Measurements from ENCODE around the gene C7orf25. TPM values are rescaled to one million over a fixed set of nuclear protein-coding genes. Genes with fewer than 3 reads are reported as not detected.
A peak's percentile ranks its signal among the peaks of the same experiment; 100 is the strongest.
"Not testable (repeated sequence)": the region's sequence is repeated elsewhere in the genome, so short reads cannot be mapped to it uniquely, and the experiment has no call there.

C7orf25 gene
- total RNA-seq, 1 experiment from 2014 or later = 18.3 TPM

DNA sequence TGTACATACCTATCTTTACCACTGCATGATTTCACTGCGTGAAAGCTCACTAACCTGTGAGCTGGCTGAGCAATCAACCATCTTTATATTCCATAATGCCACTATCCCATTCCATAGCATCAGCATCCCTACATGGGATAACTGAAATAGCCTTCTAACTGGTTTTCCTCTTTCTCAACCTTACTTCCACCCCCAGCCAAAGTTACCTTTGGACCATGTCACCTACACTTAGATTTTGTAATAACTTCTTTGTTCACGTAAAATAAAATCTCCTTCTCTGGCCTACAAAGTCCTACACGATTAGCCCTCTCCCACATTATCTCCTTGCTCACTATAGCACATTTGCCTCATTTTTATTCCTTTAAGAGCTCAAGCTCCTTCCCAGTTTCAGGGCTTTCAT, 17.6 kb upstream of the C7orf25 start:
- no peak for DNase-seq (ENCODE audit: low read depth)

DNA sequence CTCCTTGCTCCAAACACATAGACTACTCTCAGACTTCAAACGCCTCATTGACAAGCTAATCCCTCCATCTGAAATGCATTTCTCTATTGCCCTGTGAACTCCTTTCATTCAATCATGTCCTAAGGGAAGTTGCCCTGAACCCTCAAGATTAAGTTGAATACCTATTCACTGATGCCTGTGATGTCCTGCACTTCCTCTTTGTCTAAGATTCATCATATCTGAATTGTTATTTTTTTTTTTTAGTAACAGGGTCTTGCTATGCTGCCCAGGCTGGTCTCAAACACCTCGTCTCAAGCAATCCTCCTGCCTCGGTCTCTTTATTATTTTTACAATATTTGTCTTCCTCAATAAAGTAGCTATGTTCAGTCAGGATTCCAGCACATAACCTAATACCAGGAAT, 16.9 kb upstream of the C7orf25 start:
- DNase-seq (ENCODE audit: low read depth) = no peak

DNA sequence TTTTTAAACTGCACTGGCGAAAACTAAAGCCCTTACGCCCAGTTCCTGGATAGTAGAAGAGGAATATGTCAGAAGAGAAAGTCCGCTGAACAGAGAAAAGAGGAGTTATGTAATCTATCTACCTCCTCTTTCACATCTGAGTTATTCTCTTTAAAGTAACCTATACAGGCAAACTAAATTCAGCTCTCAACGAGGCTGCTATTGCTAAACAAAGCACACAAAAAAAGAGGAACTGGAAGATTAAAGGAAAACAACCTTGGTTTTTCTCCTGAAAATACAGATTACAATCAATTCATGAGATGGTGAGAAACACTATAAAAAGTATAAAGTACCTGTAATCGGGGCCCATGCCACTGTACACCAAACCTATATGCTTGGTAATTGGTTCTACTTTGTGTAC, 14.3 kb upstream of the C7orf25 start:
- DNase-seq (ENCODE audit: low read depth) = no peak

DNA sequence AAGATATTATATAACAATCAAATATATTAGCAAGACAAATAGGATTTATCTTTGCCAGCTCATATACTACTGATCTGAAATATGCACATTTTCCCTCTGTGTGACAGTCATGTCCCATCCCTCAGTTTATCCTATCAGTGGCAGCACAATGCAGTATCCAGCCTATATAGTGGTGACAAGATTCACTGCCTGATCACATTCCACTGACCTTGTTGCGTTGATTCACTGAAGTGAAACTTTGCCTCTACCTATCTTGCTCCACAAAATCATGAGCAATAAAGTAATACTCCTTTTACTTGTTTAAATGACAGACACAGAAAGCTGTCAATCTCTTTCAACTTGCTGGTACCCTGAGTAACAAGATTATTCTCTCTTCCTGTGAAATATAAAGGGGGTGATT, 13.8 kb upstream of the C7orf25 start:
- DNase-seq (ENCODE audit: low read depth) = no peak

DNA sequence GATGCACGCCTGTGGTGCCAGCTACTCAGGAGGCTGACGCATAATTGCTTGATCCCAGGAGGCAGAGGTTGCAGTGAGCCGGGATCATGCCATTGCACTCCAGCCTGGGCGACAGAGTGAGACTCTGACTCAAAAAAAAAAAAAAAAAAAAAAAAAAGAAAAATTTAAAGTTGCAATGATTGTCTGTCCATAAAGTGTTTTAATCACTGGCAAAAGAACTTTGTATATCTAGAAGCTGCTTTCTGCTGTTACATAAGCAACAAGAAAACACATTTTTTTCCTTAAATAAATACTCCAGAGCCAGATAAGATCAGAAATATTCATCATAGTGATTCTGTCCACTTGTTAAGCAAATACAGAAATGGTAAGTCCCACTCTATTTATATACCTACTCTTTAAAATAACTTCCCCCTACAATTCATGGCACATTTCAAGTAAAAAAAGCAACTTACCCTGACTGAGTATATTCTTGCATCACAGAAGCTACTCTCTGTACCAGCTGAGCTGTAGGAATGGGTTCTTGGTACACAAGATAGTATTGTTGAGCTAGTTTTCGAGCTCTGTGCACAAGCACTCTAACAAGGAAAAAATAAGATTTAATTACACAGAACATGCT, 12.5 kb upstream of the C7orf25 start:
- DNase-seq (ENCODE audit: low read depth) = no peak

DNA sequence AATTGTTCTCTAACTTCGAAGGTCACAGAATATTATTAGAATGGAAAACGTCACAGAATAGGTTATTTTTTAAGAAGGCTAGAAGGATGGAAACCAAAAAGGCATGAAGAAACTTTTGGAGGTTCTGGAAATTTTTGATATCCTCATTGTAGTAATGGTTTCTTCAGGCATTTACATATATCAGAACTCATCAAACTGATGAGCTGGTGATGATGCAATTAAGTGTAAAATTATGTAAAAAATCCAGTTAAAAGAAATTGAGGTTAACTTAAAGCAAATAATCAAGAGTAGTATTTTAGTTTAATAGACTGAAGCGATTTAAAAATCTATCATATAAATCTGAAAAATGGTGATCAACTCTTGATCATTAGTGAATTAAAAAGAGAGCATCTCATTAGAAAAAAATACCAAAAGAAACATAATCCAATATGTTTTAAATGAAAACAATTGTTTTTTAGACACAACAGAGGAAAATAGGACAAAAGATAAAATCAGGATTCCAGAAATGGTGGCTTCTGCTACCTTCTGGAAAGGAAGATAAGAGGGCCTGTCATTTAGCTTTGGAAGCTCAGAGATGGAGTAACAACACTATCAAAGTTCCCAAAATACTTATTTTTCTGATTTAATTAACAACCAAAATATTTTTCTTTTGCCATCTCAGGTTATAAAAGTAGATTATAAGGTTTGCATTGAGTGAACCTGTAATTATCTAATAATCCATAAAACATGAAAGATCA, 10.3 kb upstream of the C7orf25 start:
- no peak for DNase-seq (ENCODE audit: low read depth)

DNA sequence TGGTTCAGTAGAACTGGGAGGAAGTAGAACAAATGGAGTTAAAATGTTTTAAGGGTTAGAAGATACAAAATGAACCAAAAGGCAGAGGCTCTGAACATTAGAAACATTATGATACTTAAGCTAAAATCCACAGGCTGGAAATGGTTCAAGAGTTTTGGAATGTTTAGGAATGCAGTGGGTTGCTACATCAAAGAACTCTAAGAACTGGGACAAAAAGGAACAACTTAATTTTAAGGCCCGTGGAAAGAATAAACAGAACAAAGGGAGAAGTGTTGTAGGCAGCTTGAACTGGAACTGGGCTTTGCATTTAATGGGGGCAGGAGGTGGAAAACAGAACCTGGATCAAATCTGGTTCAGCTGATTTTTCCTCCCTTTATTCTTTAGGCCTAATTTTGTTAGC, 3.5 kb upstream of the C7orf25 start:
- DNase-seq (ENCODE audit: low read depth) = no peak

DNA sequence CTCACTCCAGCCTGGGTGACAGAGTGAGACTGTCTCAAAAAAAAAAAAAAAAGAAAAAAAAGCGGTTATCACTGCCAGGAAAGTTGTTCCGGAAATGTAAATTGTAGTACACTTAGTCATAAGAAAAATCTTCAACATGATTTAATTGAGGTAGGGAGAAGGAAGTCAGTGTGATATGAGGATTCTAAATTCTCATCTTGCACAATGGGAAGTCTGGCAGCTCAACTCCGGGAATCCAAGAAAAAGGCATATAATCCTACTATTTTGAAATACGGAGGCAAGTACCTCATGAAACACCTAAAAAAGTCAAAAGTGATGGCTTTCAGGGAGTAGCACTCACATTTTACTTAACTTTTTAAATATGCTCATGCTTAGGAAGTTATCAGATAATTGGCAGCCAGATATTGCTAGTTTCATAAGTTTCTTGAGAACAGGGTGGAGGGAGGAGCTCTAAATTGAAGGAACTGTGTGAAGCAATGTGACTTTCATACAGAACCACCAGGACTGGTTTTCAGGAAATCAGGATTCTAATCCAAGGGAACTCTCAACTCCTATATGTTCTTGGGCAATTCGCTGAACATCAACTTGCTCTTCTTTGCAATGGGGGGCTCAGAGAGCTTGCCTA, 2.7 kb upstream of the C7orf25 start:
- DNase-seq (ENCODE audit: low read depth) = peak; percentile 27

DNA sequence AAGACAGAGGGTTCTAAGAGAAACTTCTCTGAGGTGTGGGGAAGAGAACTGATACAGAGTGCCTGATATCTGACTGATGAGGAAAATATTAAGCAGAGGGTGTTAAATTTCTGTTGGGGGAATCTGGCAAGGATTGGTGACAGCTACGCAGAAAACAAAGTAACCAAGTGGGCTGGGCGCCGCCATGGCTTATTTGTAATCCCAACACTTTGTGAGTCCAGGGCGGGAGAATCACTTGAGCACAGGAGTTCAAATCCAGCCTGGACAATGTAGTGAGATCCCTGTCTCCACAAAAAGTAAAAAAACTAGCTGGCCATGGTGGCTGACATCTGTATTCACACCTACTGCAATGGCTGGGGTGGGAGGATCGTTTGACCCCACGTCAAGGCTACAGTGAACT, 2.1 kb upstream of the C7orf25 start:
- no peak for DNase-seq (ENCODE audit: low read depth)

DNA sequence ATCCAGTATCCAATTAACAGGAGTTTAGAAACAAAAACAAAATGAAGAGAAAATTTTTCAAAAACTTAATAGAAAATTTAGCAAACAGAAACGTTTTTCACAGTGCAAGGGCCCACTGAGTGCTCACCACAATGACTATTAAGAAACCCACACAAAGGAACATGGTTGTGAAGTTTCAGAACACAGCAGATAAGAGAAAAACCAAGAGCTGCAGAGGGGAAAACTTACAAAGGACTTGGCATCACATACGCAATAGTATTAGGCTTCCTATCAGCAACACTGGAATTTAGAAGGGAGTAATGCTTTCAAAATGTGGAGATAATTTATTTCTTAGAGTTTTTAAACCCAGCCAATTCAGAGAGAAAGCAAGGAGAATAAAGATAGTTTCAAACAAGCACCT, 1.7 kb upstream of the C7orf25 start:
- DNase-seq (ENCODE audit: low read depth) = no peak

DNA sequence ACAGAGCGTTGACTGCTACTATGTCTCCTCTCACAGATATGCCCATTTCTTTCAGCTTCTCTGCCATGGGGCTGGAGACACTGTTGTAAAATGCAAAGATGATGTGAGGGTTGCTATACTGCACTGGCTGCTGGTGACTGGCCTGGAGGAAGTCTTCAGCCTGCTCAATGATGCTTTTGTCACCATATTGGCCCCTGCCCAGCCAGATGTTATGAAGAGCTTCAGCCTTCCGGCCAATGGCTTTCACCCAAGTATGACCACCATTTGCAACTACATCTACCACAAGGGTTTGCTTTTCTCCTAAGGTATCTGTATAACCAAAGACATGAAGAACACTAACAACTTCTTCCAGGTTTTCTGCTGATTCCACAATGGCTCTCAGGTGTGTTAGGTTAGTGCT, 1.6 kb downstream of the C7orf25 start:
- DNase-seq (ENCODE audit: low read depth) = no peak

DNA sequence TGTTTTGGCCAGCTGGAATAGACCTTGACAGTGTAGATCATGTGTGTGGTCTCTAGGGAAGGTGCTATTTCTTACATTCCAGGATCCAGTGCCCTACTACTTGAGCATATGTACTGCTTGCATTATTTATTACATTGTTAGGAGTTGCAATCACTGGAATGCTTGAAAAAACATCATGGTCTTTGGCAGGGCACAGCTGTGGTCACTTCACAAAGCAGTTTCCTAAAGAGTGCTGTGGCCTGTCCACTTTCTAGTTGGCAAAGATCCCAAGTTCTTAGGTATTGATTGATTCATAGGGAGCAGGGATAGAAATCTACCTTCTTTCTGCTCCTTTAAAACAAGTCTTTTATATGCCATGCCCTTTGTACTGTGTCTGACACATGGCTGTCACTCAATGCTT, 4.6 kb downstream of the C7orf25 start:
- DNase-seq (ENCODE audit: low read depth) = no peak

DNA sequence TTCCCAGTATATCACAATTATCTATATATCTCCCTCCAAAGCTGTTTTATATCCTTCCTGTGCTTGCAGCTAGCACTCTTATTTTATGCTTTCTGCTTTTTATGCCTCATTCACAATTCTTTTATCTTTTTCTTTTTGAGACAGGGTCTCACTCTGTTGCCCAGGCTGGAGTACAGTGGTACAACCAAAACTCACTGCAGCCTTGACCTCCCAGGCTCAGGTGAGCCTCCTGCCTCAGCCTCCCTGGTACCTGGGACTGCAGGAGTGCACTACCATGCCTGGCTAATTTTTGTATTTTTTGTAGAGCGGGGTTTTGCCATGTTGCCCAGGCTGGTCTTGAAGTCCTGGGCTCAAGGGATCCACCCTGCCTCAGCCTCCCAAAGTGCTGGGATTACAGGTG, 5.7 kb downstream of the C7orf25 start:
- DNase-seq (ENCODE audit: low read depth) = no peak

DNA sequence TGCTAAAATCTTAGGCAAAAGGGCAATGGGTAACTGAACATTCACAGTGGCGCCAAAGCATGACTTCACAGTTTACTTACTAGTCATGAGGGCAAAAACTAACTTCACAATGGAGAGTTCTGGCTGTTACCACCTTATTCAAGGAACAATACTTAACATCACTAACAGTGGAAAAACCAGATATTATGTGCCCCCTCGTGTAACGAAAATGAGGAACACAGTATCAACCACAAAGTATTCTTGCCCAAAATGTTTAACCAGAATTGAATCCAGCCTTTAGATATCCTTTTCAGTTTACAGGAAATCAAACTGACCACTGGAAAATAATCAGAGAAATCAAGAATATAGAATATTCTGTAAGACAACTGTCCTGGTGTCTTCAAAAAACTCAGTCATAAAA, 9.5 kb downstream of the C7orf25 start:
- no peak for DNase-seq (ENCODE audit: low read depth)

DNA sequence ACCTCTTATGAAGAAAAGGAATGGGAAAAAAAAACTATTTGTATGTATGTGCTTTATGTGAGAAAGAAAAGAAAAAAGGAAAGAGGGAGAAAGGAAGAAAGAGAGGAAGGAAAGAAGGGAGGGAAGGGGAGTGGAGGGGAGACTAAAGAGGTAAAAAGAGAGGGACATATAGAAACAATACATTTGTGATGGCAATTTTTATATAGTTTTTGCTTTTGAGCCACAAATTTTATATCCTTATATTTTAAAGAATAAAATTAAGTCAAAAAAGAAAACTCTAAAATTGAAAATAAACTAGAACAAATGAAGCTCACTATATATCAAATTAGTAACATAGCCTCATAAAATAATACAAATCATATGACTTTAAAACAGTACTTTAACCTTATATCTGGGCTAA, 11.0 kb downstream of the C7orf25 start:
- DNase-seq (ENCODE audit: low read depth) = no peak

DNA sequence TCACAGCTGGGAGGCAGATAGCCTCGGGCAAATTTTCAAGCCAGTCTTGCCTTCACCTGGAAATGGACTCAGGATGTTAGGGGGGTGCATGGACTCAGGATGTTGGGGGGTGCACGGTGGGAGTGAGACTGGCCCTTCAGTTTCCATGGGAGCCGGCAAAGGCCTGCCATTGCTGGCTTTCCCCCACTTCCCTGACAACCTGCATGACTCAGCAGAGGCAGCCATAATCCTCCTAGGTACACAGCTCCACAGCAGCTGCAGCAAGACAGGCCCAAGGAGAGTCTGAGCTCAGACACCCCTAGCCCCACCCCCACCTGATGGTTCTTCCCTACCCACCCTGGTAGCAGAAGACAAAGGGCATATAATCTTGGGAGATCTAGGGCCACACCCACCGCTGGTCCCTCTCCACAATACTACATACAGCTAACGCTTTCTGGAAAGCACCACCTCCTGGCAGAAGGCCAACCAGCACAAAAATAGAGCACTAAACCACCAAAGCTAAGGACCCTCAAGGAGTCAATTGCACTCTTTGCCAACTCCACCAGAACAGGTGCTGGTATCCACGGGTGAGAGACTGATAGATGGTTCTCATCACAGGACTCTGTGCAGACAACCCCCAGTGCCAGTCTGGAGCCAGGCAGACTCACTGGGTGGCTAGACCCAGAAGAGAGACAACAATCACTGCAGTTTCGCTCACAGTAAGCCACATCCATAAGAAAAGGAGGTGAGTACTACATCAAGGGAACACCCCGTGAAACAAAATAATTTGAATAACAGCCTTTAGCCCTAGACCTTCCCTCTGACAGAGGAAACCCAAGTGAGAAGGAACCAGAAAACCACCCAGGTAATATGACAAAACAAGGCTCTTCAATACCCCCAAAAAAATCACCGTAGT, 18.3 kb downstream of the C7orf25 start:
- no peak for DNase-seq (ENCODE audit: low read depth)

DNA sequence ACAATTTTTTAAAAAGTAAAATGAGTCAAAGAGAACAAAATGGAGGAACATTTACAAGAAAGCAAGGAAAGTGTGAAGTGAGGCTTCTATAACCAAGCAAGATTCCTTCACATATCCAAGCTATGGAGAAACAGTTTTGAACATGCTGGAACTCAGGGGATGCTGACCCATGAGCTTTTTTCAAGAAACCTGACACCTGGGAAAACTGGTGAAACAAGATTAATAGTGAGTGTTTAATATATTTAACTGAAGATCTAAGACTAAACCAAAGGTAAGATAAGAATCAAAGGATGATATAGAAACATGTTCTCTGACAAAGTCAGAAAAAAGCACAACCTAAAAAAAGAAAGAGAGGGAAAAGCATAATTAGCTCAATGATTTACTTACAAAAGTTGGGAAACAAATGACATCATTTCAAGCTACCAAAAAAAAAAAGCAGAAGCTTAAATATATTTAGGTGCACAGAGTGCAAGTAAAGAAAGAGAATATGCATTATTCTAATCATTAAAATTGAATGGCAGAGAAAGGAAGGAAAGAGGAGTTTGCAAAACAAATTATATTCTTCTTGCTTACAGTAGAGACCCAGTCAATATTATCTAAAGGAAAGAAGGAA, 24.9 kb downstream of the C7orf25 start:
- DNase-seq (ENCODE audit: low read depth) = no peak

DNA sequence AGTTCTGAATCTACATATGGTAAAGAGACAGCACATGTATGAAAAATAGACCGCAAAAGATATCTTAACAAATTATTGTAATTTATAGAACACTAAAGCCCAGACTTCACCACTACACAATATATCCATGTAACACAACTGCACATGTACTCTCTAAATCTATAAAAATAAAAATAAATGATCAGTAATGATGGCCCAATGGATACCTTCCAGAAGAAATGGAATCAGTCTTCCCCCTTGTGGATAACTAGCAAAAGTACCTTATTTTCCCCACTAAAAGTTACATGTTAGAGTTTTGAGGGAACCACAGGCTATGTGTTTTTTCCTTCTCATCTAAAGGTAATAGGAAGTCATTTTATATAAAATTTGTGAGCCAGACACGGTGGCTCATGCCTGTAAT, 25.7 kb downstream of the C7orf25 start:
- no peak for DNase-seq (ENCODE audit: low read depth)

DNA sequence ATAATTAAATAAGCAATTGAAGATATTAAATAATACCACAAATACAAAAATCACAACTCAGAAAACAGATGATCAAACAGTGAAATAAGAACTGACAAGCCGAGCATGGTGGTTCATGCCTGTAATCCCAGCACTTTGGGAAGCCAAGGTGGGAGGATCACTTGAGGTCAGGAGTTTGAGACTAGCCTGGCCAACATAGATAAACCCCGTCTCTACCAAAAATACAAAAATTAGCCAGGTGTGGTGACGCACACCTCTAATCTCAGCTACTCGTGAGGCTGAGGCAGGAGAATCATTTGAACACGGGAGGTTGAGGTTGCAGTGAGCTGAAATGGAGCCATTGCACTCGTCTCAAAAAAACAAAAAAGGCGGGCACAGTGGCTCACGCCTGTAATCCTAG, 26.7 kb downstream of the C7orf25 start:
- not testable (repeated sequence) for DNase-seq (ENCODE audit: low read depth)

DNA sequence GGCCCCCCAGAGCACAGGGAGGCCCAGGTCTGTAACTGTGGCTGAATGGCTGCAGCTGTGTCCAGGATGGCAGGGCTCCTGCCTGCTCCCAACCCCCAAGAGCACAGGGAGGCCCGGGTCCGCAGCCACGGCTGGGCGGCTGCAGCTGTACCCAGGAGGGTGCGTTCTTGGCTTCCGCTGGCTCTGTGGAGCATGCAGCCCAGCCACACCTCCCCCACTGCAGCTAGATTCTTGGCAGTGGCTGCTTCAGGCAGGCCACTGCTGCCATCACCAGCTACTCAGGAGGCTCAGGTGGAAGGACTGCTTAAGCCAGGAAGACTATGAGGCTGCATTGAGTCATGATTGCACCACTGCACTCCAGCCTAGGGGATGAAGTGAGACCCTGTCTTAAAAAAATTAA, 27.9 kb downstream of the C7orf25 start:
- peak; percentile 72 for DNase-seq (ENCODE audit: low read depth)

DNA sequence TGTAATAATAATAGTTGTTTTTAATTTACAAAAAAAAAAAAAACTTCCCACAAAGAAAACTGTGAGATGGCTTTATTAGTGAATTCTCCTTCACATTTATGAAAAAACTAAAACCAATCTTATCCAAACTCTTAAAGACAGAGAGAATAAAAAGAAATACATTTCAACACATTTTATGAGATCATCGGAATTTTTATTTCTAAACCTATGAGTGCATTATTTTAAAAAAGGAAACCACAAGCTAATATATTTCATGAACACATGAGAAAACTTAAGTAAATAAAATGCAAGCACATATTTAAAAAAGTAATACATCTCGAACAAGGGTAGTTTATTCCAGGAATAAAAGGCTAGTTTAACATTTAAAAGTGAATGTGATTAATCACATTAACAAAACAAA, 31.5 kb downstream of the C7orf25 start:
- DNase-seq (ENCODE audit: low read depth) = no peak

DNA sequence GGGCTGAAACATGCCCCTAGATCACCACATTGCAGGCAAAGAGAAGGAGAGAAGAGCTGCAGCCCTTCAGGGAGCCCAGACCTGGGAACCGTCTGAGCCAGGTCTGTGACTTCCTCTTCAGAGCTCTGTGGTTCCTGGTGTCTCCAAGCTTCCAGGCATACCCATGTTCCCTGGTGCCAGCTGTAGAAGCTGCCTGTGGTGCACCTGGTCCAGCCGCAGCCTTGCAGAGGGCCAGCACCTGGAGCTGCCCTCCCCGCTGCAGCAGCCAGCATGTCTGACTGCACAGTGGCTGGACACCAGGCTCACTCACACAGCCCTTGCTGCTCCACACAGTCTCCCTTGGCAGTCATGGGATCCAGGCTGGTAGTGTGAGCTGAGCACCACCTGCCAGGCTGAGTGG, 33.6 kb downstream of the C7orf25 start:
- DNase-seq (ENCODE audit: low read depth) = no peak
